Neural progenitor cell (in vitro differentiated cells): ENCODE results near the gene ABHD5.

ENCODE experiments used
- CTCF ChIP-seq: fragments of 200-600 bp; sonication (generic); IDR thresholded peaks from 2 replicates; pipeline ENCODE4 v1.5.1; 2017; ENCODE audit warnings: antibody characterized with exemption, mild to moderate bottlenecking
- EZH2 ChIP-seq: fragments of 200-600 bp; sonication (generic); IDR thresholded peaks from 2 replicates; pipeline ENCODE4 v1.6.1; 2017; ENCODE audit warnings: antibody characterized with exemption, mild to moderate bottlenecking, moderate library complexity

- TF ChIP-seq CTCF: no peak
- no peak for TF ChIP-seq EZH2
Measured at GRCh38 chr3:43649365-43649968, 41.3 kb upstream of the ABHD5 start.
